Glutamatergic neuron (in vitro differentiated cells): ENCODE results near the gene PRKCA. TPM values are rescaled to one million over a fixed set of nuclear protein-coding genes. Genes with fewer than 3 reads are reported as not detected.

ENCODE experiments used
- DNase-seq: peaks from one replicate; pipeline ENCODE4 v3.0.0; 2022
- H3K27ac Mint-ChIP-seq: one replicate; pipeline ENCODE4 v1.8.0; 2020; ENCODE audit warnings: mild to moderate bottlenecking, mixed read lengths, inconsistent platforms; ENCODE audit not compliant: unreplicated experiment
- H3K27me3 Mint-ChIP-seq: one replicate; pipeline ENCODE4 v1.8.0; 2020; ENCODE audit warnings: mild to moderate bottlenecking, moderate library complexity, mixed read lengths, inconsistent platforms; ENCODE audit not compliant: unreplicated experiment
- H3K36me3 Mint-ChIP-seq: one replicate; pipeline ENCODE4 v1.8.0; 2020; ENCODE audit warnings: mild to moderate bottlenecking, mixed read lengths, inconsistent platforms; ENCODE audit not compliant: unreplicated experiment
- H3K4me1 Mint-ChIP-seq: one replicate; pipeline ENCODE4 v1.8.0; 2020; ENCODE audit warnings: mild to moderate bottlenecking, low read depth, mixed read lengths, inconsistent platforms; ENCODE audit not compliant: unreplicated experiment
- H3K4me3 Mint-ChIP-seq: one replicate; pipeline ENCODE4 v1.8.0; 2020; ENCODE audit warnings: mild to moderate bottlenecking, mixed read lengths, inconsistent platforms; ENCODE audit not compliant: unreplicated experiment
- H3K9me3 Mint-ChIP-seq: one replicate; pipeline ENCODE4 v1.8.0; 2020; ENCODE audit warnings: mild to moderate bottlenecking, moderate library complexity, mixed read lengths, inconsistent platforms; ENCODE audit not compliant: unreplicated experiment
- CTCF ChIP-seq: fragments of 200-600 bp; sonication (generic); IDR thresholded peaks from one replicate; pipeline ENCODE4 v1.5.0; 2021; ENCODE audit not compliant: partially characterized antibody, unreplicated experiment
- total RNA-seq: library from RNA; stranded (reverse); fragmentation: NEBNext Ultra II Directional; extraction: Animal tissue kit (Norgen Biotek cat#: 25700); gene quantifications from one replicate; pipeline ENCODE4 v1.2.1, GENCODE V29; 2021; ENCODE audit not compliant: unreplicated experiment

PRKCA gene
- total RNA-seq, 1 donor from 2014 or later = 2.2 TPM

GRCh38 chr17:66647391-66647983 lies 345.1 kb downstream of the PRKCA start:
- H3K27ac Mint-ChIP-seq = no peak overlapping the region
- no peak overlapping the region for H3K4me3 Mint-ChIP-seq
- H3K36me3 Mint-ChIP-seq = no peaks in the 10 kb centered on the region
- H3K27me3 Mint-ChIP-seq = peaks cover 4% of the 10 kb centered on the region
- DNase-seq = no peak
- no peaks in the 10 kb centered on the region for H3K9me3 Mint-ChIP-seq
- no peak for TF ChIP-seq CTCF
- H3K4me1 Mint-ChIP-seq = no peaks in the 10 kb centered on the region

- Mint-ChIP-seq H3K4me1 (no peaks in the 10 kb centered on the region), H3K4me3 (no peak overlapping the region), H3K27me3 (peaks cover 4% of the 10 kb centered on the region), H3K36me3 (no peaks in the 10 kb centered on the region), H3K9me3 (no peaks in the 10 kb centered on the region), H3K27ac (no peak overlapping the region)
- DNase-seq = no peak
- TF ChIP-seq CTCF = no peak
Measured at GRCh38 chr17:66649818-66650543, 347.6 kb downstream of the PRKCA start.

GRCh38 chr17:66650544-66650877 lies 348.1 kb downstream of the PRKCA start:
- peaks cover 4% of the 10 kb centered on the region for H3K27me3 Mint-ChIP-seq
- DNase-seq = no peak
- no peaks in the 10 kb centered on the region for H3K36me3 Mint-ChIP-seq
- no peak for TF ChIP-seq CTCF
- no peaks in the 10 kb centered on the region for H3K9me3 Mint-ChIP-seq
- H3K4me1 Mint-ChIP-seq = no peaks in the 10 kb centered on the region
- H3K4me3 Mint-ChIP-seq = no peak overlapping the region
- H3K27ac Mint-ChIP-seq = no peak overlapping the region

GRCh38 chr17:66652840-66653507 lies 350.6 kb downstream of the PRKCA start:
- no peak for TF ChIP-seq CTCF
- H3K27me3 Mint-ChIP-seq = peaks cover 4% of the 10 kb centered on the region
- H3K4me3 Mint-ChIP-seq = no peak overlapping the region
- H3K27ac Mint-ChIP-seq = no peak overlapping the region
- H3K4me1 Mint-ChIP-seq = no peaks in the 10 kb centered on the region
- H3K9me3 Mint-ChIP-seq = no peaks in the 10 kb centered on the region
- no peaks in the 10 kb centered on the region for H3K36me3 Mint-ChIP-seq
- no peak for DNase-seq

GRCh38 chr17:66654106-66654740 lies 351.8 kb downstream of the PRKCA start:
- H3K27me3 Mint-ChIP-seq = peaks cover 4% of the 10 kb centered on the region
- no peaks in the 10 kb centered on the region for H3K36me3 Mint-ChIP-seq
- DNase-seq = no peak
- no peaks in the 10 kb centered on the region for H3K4me1 Mint-ChIP-seq
- no peak for TF ChIP-seq CTCF
- no peak overlapping the region for H3K4me3 Mint-ChIP-seq
- H3K27ac Mint-ChIP-seq = no peak overlapping the region
- no peaks in the 10 kb centered on the region for H3K9me3 Mint-ChIP-seq
